H9 (cell line): ENCODE measurements around the gene TMEM86B. TPM values are rescaled to one million over a fixed set of nuclear protein-coding genes. Genes with fewer than 3 reads are reported as not detected.

Experiments
- DNase-seq: peaks from one replicate; pipeline ENCODE4 v3.0.0-alpha.2; 2017
- H2AFZ ChIP-seq: one replicate; pipeline ENCODE4 v1.6.1; 2013; ENCODE audit warnings: mild to moderate bottlenecking, low read length, control low read depth, moderate library complexity
- H2AK5ac ChIP-seq: 2 replicates; pipeline ENCODE4 v1.6.1; 2013; ENCODE audit warnings: low read length, control low read depth, mixed read lengths; ENCODE audit not compliant: insufficient read length
- H2BK120ac ChIP-seq: one replicate; pipeline ENCODE4 v1.6.1; 2013; ENCODE audit warnings: low read depth, mild to moderate bottlenecking, low read length, control low read depth, inconsistent platforms; ENCODE audit not compliant: poor library complexity, severe bottlenecking
- H2BK12ac ChIP-seq: 2 replicates; pipeline ENCODE4 v1.6.1; 2013; ENCODE audit warnings: low read length, control low read depth, mixed read lengths, low read depth; ENCODE audit not compliant: insufficient read length
- H2BK15ac ChIP-seq: 2 replicates; pipeline ENCODE4 v1.6.1; 2013; ENCODE audit warnings: low read depth, low read length, control low read depth
- H2BK20ac ChIP-seq: one replicate; pipeline ENCODE4 v1.6.1; 2013; ENCODE audit warnings: low read depth, mild to moderate bottlenecking, low read length, control low read depth, inconsistent platforms; ENCODE audit not compliant: poor library complexity, severe bottlenecking
- H2BK5ac ChIP-seq: 2 replicates; pipeline ENCODE4 v1.6.1; 2013; ENCODE audit warnings: low read length, control low read depth, mixed read lengths; ENCODE audit not compliant: insufficient read length
- H3K14ac ChIP-seq: 2 replicates; pipeline ENCODE4 v1.6.1; 2013; ENCODE audit warnings: low read length, control low read depth; ENCODE audit not compliant: insufficient read depth
- H3K18ac ChIP-seq: 2 replicates; pipeline ENCODE4 v1.6.1; 2013; ENCODE audit warnings: low read depth, mild to moderate bottlenecking, mixed read lengths, low read length, control low read depth; ENCODE audit not compliant: insufficient read length
- H3K23ac ChIP-seq: 2 replicates; pipeline ENCODE4 v1.6.1; 2013; ENCODE audit warnings: low read length, control low read depth, mixed read lengths, low read depth; ENCODE audit not compliant: insufficient read length
- H3K23me2 ChIP-seq: 2 replicates; pipeline ENCODE4 v1.6.1; 2013; ENCODE audit warnings: low read depth, mild to moderate bottlenecking, mixed read lengths, low read length, control low read depth; ENCODE audit not compliant: insufficient read length, poor library complexity, severe bottlenecking
- H3K27ac ChIP-seq: 2 replicates; pipeline ENCODE4 v1.5.1; 2013; ENCODE audit warnings: low read length, control low read depth, mixed read lengths, low read depth; ENCODE audit not compliant: insufficient read length
- H3K27me3 ChIP-seq: 2 replicates; pipeline ENCODE4 v1.6.1; 2013; ENCODE audit warnings: low read length, control low read depth, inconsistent platforms; ENCODE audit not compliant: insufficient read depth
- H3K4ac ChIP-seq: 2 replicates; pipeline ENCODE4 v1.6.1; 2013; ENCODE audit warnings: low read depth, mild to moderate bottlenecking, control low read depth, inconsistent platforms, low read length, moderate library complexity
- H3K4me1 ChIP-seq: 2 replicates; pipeline ENCODE4 v1.6.1; 2013; ENCODE audit warnings: low read length, control low read depth, inconsistent platforms; ENCODE audit not compliant: insufficient read depth
- H3K4me2 ChIP-seq: 2 replicates; pipeline ENCODE4 v1.6.1; 2013; ENCODE audit warnings: low read length, control low read depth, mixed read lengths; ENCODE audit not compliant: insufficient read length, insufficient read depth
- H3K56ac ChIP-seq: 2 replicates; pipeline ENCODE4 v1.6.1; 2013; ENCODE audit warnings: low read depth, mild to moderate bottlenecking, mixed read lengths, low read length, control low read depth; ENCODE audit not compliant: insufficient read length
- H3K79me1 ChIP-seq: 2 replicates; pipeline ENCODE4 v1.6.1; 2013; ENCODE audit warnings: low read depth, mild to moderate bottlenecking, moderate library complexity, low read length, control low read depth, inconsistent platforms; ENCODE audit not compliant: insufficient read depth, poor library complexity, severe bottlenecking
- H3K79me2 ChIP-seq: 2 replicates; pipeline ENCODE4 v1.6.1; 2013; ENCODE audit warnings: low read length, control low read depth, inconsistent platforms; ENCODE audit not compliant: insufficient read depth
- H3K9ac ChIP-seq: 2 replicates; pipeline ENCODE4 v1.6.1; 2013; ENCODE audit warnings: low read length, control low read depth, mixed read lengths; ENCODE audit not compliant: insufficient read length; ENCODE audit errors: extremely low read depth
- H3K9me3 ChIP-seq: one replicate; pipeline ENCODE4 v1.6.1; 2013; ENCODE audit warnings: low read depth, low read length, inconsistent platforms; ENCODE audit not compliant: control insufficient read depth
- H3T11ph ChIP-seq: one replicate; pipeline ENCODE4 v1.6.1; 2013; ENCODE audit warnings: mild to moderate bottlenecking, low read length, control low read depth, inconsistent platforms
- H4K20me1 ChIP-seq: one replicate; pipeline ENCODE4 v1.6.1; 2013; ENCODE audit not compliant: control insufficient read depth, insufficient read length, insufficient read depth
- H4K5ac ChIP-seq: 2 replicates; pipeline ENCODE4 v1.6.1; 2013; ENCODE audit warnings: low read depth, mild to moderate bottlenecking, mixed read lengths, low read length, control low read depth; ENCODE audit not compliant: insufficient read length
- H4K8ac ChIP-seq: replicated peaks from 2 replicates; pipeline ENCODE4 v1.6.1; 2013; ENCODE audit warnings: low read length, control low read depth, mixed read lengths, low read depth; ENCODE audit not compliant: insufficient read length
- H4K91ac ChIP-seq: 2 replicates; pipeline ENCODE4 v1.6.1; 2013; ENCODE audit warnings: low read depth, mild to moderate bottlenecking, moderate library complexity, mixed read lengths, low read length, control low read depth; ENCODE audit not compliant: insufficient read length
- H3K27ac Mint-ChIP-seq, 3 experiments: 2 replicates in 2 of 3; 3 replicates in 1 of 3; pipeline ENCODE4 v1.8.0; 2020 to 2021; ENCODE audit warnings: mixed read lengths in 3 of 3, mild to moderate bottlenecking in 1 of 3, moderate library complexity in 1 of 3
- H3K27me3 Mint-ChIP-seq: 2 replicates; pipeline ENCODE4 v1.8.0; 2021; ENCODE audit warnings: low read depth, mild to moderate bottlenecking, moderate library complexity, mixed read lengths
- H3K36me3 Mint-ChIP-seq, 3 experiments: 2 replicates in 2 of 3; 3 replicates in 1 of 3; pipeline ENCODE4 v1.8.0; 2020 to 2021; ENCODE audit warnings: low read depth in 3 of 3, mixed read lengths in 3 of 3; ENCODE audit not compliant: insufficient read depth in 1 of 3
- H3K4me1 Mint-ChIP-seq, 2 experiments: 2 replicates each; pipeline ENCODE4 v1.8.0; 2020; ENCODE audit warnings: mixed read lengths in 2 of 2
- H3K4me3 Mint-ChIP-seq, 2 experiments: 2 replicates in 1 of 2; 3 replicates in 1 of 2; pipeline ENCODE4 v1.8.0; 2020 to 2021; ENCODE audit warnings: mild to moderate bottlenecking in 2 of 2, mixed read lengths in 2 of 2, moderate library complexity in 1 of 2
- H3K9me3 Mint-ChIP-seq, 2 experiments: 2 replicates in 1 of 2; 3 replicates in 1 of 2; pipeline ENCODE4 v1.8.0; 2020; ENCODE audit warnings: mild to moderate bottlenecking in 2 of 2, mixed read lengths in 2 of 2, moderate library complexity in 1 of 2
- WGBS: extraction: QIAGEN DNeasy Blood & Tissue Kit; methylation state at CpG from one replicate; pipeline ENCODE4 v1.1.7; 2013; ENCODE audit warnings: missing lambda C conversion rate, low lambda C conversion rate, mixed read lengths; ENCODE audit not compliant: insufficient read length; ENCODE audit errors: extremely low coverage; 5-methylcytosine and 5-hydroxymethylcytosine counted together
- total RNA-seq: library from RNA; stranded (reverse); gene quantifications from 2 replicates; pipeline ENCODE4 v1.2.1, GENCODE V29; 2021
- TF ChIP-seq, protein P1 (sequence below): fragments of 200-600 bp; sonication (generic); conservative IDR thresholded peaks from 3 replicates; pipeline ENCODE4 v1.8.0; 2021; ENCODE audit warnings: antibody characterized with exemption, mild to moderate bottlenecking

TMEM86B gene
- total RNA-seq, 1 experiment from 2014 or later = 4.5 TPM

DNA sequence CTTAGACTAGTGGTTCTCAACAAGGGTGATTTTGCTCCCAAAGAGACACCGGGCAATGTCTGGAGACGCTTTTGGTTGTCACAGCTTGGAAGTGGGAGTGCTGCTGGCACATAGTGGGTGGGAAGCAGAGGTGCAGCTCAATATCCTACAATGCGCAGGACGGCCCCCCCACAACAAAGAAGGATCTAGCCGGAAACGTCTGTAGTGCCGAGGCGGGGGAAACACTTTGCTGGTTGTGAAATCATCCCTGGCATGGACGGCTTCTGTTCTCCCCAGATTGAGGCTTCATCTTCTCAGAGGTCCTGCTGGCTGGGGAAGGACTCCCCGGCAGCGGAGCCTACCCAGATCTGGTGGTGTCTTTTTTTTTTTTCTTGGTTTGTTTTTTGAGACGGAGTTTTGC, 35.1 kb downstream of the TMEM86B start:
- Mint-ChIP-seq H3K27me3 (peaks cover 30% of the 10 kb centered on the region), H3K9me3 (no peaks in the 10 kb centered on the region; a peak in 2 of 5 replicates), H3K36me3 (no peaks in the 10 kb centered on the region), H3K27ac (no peak overlapping the region; a peak in 1 of 7 replicates), H3K4me1 (peaks cover 2 to 4% of the 10 kb centered on the region in 2 experiments; a peak in 2 of 4 replicates), H3K4me3 (no peak overlapping the region; a peak in 1 of 5 replicates)
- H3K18ac ChIP-seq = no peak overlapping the region
- no peak overlapping the region for H4K91ac ChIP-seq
- H2BK120ac ChIP-seq = no peak overlapping the region
- H3T11ph ChIP-seq = no peak overlapping the region
- no peak overlapping the region for H3K4me2 ChIP-seq
- no peaks in the 10 kb centered on the region for H4K20me1 ChIP-seq
- H3K14ac ChIP-seq = no peak overlapping the region
- no peak overlapping the region for H2BK12ac ChIP-seq
- no peak overlapping the region for H2BK15ac ChIP-seq
- no CpG with 5 or more reads among the region's 12 CpGs for WGBS
- no peak overlapping the region for H3K9ac ChIP-seq
- H3K23me2 ChIP-seq = no peaks in the 10 kb centered on the region
- no peak overlapping the region for H2BK20ac ChIP-seq
- no peaks in the 10 kb centered on the region for H3K79me2 ChIP-seq
- H3K23ac ChIP-seq = no peak overlapping the region
- H4K5ac ChIP-seq = no peak overlapping the region
- no peak overlapping the region for H3K4ac ChIP-seq
- DNase-seq = no peak
- no peaks in the 10 kb centered on the region for H3K4me1 ChIP-seq
- H3K9me3 ChIP-seq = no peaks in the 10 kb centered on the region
- no peak overlapping the region for H3K27ac ChIP-seq
- H2AFZ ChIP-seq = no peak overlapping the region
- TF ChIP-seq, protein P1, sequence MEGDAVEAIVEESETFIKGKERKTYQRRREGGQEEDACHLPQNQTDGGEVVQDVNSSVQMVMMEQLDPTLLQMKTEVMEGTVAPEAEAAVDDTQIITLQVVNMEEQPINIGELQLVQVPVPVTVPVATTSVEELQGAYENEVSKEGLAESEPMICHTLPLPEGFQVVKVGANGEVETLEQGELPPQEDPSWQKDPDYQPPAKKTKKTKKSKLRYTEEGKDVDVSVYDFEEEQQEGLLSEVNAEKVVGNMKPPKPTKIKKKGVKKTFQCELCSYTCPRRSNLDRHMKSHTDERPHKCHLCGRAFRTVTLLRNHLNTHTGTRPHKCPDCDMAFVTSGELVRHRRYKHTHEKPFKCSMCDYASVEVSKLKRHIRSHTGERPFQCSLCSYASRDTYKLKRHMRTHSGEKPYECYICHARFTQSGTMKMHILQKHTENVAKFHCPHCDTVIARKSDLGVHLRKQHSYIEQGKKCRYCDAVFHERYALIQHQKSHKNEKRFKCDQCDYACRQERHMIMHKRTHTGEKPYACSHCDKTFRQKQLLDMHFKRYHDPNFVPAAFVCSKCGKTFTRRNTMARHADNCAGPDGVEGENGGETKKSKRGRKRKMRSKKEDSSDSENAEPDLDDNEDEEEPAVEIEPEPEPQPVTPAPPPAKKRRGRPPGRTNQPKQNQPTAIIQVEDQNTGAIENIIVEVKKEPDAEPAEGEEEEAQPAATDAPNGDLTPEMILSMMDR = no peak
- H3K79me1 ChIP-seq = no peaks in the 10 kb centered on the region
- H2BK5ac ChIP-seq = no peak overlapping the region
- H2AK5ac ChIP-seq = no peak overlapping the region
- H3K56ac ChIP-seq = no peak overlapping the region
- H4K8ac ChIP-seq = no peak overlapping the region
- H3K27me3 ChIP-seq = no peaks in the 10 kb centered on the region
